GM12873 (cell line): ENCODE data around the gene ERN1.

Source experiments
- TF ChIP-seq, protein P1 (sequence below): IDR thresholded peaks from 2 replicates; pipeline ENCODE4 v1.5.1; 2012; ENCODE audit warnings: low read depth, mild to moderate bottlenecking, moderate library complexity, low read length, control low read depth; ENCODE audit not compliant: insufficient read depth; ENCODE audit errors: missing control alignments

The ERN1 gene

DNA sequence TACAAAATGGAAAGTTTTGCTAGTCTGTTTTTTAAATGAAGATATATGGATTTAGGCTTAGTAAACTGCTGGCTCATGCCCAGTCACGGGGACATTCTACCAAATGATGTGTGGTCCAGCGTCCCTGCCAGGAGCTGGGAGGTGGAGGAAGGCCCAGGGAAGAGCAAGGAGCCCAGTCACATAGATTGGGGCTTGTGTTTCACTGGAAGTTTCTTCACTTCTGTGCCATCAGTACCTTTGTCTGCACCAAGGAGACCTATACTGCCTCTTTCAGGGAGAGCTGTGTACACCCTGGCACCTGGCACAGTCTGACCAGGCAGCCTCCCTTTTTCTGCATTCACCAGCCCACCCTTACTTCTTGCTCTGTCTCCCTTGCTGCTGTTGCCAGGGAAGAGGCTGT is 32.6 kb upstream of the ERN1 start:
- TF ChIP-seq, protein P1, sequence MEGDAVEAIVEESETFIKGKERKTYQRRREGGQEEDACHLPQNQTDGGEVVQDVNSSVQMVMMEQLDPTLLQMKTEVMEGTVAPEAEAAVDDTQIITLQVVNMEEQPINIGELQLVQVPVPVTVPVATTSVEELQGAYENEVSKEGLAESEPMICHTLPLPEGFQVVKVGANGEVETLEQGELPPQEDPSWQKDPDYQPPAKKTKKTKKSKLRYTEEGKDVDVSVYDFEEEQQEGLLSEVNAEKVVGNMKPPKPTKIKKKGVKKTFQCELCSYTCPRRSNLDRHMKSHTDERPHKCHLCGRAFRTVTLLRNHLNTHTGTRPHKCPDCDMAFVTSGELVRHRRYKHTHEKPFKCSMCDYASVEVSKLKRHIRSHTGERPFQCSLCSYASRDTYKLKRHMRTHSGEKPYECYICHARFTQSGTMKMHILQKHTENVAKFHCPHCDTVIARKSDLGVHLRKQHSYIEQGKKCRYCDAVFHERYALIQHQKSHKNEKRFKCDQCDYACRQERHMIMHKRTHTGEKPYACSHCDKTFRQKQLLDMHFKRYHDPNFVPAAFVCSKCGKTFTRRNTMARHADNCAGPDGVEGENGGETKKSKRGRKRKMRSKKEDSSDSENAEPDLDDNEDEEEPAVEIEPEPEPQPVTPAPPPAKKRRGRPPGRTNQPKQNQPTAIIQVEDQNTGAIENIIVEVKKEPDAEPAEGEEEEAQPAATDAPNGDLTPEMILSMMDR, result no peak

DNA sequence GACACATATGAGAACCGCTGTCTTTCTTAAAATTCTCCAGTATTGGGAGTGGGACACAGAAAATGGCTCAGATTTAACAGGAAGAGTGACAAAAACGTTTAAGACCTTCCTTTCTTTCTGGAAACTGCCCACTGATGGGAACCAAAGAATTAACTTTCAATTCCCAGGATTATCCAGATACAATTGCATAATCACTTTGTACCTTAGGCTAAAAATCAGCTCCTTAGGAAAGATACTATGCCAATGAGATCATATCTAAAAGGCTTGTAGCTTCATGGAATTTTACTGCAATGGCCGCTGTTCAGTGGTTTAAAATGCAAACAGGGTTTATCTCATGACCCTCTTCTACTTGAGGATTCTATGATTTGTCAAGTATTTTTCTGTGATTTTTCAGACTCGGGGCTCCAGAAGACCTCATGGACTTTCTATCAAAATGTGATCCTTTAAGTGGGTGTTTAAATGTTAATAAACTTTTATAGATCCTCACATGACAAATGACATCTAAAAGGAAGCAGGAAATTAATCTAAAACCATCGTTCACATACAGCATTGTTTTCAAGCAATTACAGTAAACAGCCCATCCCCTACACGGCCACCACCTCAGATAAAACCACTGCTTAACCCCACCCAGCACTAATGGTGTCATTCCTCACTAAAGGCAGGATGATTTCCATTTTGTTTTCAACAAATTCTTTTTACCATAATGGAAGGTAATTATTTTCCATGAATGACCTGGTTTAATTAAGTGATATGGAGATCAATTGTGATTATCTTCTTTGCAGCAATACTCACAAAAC is 31.6 kb upstream of the ERN1 start:
- TF ChIP-seq, protein P1, result no peak

DNA sequence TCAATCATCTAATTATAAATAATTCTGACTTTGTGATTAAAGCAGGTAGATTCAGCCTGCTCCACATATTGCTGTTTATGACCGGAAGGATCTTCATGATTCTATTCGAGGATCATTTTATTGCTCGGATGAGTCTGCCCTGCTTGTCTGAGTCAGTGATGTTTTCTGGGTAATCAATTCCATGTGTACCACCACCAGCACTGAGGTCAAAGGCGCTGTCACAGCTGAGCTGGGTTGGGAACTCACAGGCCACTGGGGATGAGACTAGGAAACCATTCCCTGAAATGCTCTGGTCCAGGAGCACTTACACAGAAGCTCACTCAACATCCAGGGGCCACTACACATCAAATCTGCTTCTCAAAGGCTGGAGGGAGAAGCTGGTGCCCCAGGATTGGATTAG is 30.4 kb upstream of the ERN1 start:
- TF ChIP-seq, protein P1, result no peak

DNA sequence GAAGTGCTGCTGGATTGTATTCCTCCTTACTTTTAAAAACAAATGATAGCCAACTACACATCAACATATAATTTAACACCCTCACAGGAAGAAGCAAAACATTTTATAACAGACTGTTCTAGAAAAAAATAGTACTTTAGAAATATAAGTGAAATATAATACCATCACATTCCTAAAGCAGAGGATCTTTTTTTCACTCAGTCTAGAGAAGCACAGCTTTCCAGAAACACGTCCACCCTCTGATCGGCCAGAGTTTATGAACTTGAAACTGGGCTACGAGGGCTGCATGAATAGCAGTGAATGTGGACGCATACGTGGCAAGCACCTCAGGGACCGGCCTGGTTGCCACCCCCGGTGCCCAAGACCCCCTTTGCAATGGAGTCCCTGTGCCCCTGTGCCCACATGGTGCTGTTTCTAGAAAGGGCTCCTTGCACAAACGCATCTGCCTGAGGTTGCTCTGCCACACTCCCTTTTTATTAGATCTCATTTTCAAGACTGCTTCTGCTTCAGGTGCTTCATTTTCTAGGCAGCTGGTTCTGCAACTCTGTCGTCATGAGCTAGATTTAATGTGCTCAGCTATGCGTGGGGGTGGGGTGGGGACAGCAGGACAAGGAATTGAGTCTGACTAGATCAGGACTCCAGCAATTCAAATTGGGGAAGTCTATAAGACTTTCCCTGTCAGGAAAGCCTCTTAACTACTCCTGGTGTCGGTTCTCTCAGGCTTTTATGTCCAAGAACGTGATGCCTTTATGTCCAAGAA is 29.1 kb upstream of the ERN1 start:
- TF ChIP-seq, protein P1, result no peak

DNA sequence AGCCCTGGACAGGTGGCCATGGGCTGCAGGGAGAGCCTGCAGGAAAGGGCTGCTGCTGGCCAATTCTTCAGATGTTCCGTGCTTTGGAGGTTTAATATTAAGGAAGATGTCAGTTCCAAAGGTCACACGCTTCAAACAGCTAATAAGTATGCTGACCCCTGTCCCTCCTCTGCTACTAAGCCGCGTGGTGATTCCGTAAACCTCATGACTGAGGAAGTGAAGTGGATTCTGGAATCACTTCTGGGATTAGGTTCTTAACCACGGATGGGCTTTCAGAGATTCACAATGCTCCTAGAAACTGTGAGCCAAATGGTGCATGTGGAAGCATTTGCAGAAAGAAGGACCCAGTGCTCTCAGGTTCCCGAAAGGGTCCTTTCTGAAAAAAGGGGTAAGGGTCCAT is 28.5 kb upstream of the ERN1 start:
- TF ChIP-seq, protein P1, result no peak

DNA sequence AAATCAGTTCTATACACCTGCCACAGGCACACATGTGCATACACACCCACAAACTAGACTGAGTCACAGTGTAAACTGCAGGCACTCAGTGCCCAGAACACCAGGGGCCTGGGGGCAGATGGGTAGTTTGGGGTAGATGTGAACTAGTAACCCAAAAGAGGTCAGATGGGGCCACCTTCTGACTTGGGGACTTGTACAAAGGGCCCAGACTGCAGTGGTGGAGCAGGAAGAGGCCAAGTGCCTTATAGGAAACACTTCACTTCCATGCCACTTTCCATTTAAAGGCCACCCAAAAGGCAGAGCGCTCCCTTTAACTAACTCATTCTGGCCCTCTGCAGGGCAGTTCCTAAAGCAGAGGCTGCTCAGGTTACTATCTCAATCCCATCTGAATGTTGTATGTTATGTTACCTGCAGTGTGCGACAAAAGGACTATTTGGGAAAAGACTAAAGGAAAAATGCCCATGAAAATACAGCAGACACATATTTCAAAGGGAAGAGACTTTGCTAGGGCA is 27.8 kb upstream of the ERN1 start:
- TF ChIP-seq, protein P1, result no peak

DNA sequence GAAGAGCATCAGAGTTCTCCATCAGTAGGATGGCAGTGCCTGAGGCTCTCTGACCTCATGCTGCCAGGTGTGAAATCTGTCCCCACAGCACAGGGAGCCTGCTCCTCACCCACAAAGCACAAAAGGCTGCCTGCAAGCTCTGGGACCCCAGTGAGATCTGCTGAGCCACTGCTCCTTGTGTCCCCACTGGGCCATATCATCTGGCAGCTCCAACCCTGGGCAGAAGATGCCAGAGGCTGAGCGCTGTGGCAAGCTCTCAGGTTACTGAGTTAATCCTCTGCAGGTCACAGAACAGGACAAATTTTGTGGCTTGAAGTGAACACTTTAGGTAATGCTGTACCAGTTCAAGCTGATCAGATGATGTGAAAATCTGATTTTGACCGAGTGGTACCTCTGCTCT is 26.7 kb upstream of the ERN1 start:
- TF ChIP-seq, protein P1, result no peak
